Measurements from ENCODE around the gene ZNF423. TPM values are rescaled to one million over a fixed set of nuclear protein-coding genes. Genes with fewer than 3 reads are reported as not detected.
A peak's percentile ranks its signal among the peaks of the same experiment; 100 is the strongest.

The ZNF423 gene
- total RNA-seq, 1 donor from 2014 or later = 19.8 TPM

GRCh38 chr16:49492896-49493626 is 362.9 kb downstream of the ZNF423 start:
- no peaks in the 10 kb centered on the region for H3K9me3 Mint-ChIP-seq
- no peak for DNase-seq (ENCODE audit: low spot score in 2 of 2, unreplicated experiment in 2 of 2)
- no peak overlapping the region for H3K4me3 Mint-ChIP-seq
- no peak for TF ChIP-seq CTCF (IDR thresholded peaks at IDR 0.05; ENCODE audit: unreplicated experiment)
- H3K36me3 Mint-ChIP-seq = peaks cover 2% of the 10 kb centered on the region
- peaks cover 3% of the 10 kb centered on the region for H3K27me3 Mint-ChIP-seq (ENCODE audit: low read depth)
- H3K27ac Mint-ChIP-seq = no peak overlapping the region
- H3K4me1 Mint-ChIP-seq = peaks cover 2% of the 10 kb centered on the region

- Mint-ChIP-seq H3K27ac (no peak overlapping the region), H3K9me3 (no peaks in the 10 kb centered on the region), H3K4me1 (peaks cover 2% of the 10 kb centered on the region), H3K4me3 (peak overlapping the region; percentile 49), H3K27me3 (ENCODE audit: low read depth) (peaks cover 3% of the 10 kb centered on the region), H3K36me3 (peaks cover under 1% of the 10 kb centered on the region)
- DNase-seq (ENCODE audit: low spot score in 2 of 2, unreplicated experiment in 2 of 2) = peak; percentile 41 to 74
- peak; percentile 95 for TF ChIP-seq CTCF (IDR thresholded peaks at IDR 0.05; ENCODE audit: unreplicated experiment)
These were observed 363.8 kb downstream of the ZNF423 start for GRCh38 chr16:49491771-49492761.

- no peak for DNase-seq (ENCODE audit: low spot score in 2 of 2, unreplicated experiment in 2 of 2)
- no peak overlapping the region for H3K27ac Mint-ChIP-seq
- H3K36me3 Mint-ChIP-seq = no peaks in the 10 kb centered on the region
- H3K4me3 Mint-ChIP-seq = no peak overlapping the region
- H3K9me3 Mint-ChIP-seq = no peaks in the 10 kb centered on the region
- peaks cover 3% of the 10 kb centered on the region for H3K27me3 Mint-ChIP-seq (ENCODE audit: low read depth)
- TF ChIP-seq CTCF (IDR thresholded peaks at IDR 0.05; ENCODE audit: unreplicated experiment) = no peak
- peaks cover 2% of the 10 kb centered on the region for H3K4me1 Mint-ChIP-seq
These were observed 364.7 kb downstream of the ZNF423 start for GRCh38 chr16:49491106-49491670.

- H3K4me3 Mint-ChIP-seq = no peak overlapping the region
- peaks cover 3% of the 10 kb centered on the region for H3K27me3 Mint-ChIP-seq (ENCODE audit: low read depth)
- TF ChIP-seq CTCF (IDR thresholded peaks at IDR 0.05; ENCODE audit: unreplicated experiment) = no peak
- no peak for DNase-seq (ENCODE audit: low spot score in 2 of 2, unreplicated experiment in 2 of 2)
- H3K9me3 Mint-ChIP-seq = no peaks in the 10 kb centered on the region
- H3K36me3 Mint-ChIP-seq = no peaks in the 10 kb centered on the region
- H3K27ac Mint-ChIP-seq = no peak overlapping the region
- peaks cover 2% of the 10 kb centered on the region for H3K4me1 Mint-ChIP-seq
These were observed 365.6 kb downstream of the ZNF423 start for GRCh38 chr16:49490321-49490705.

- H3K4me1 Mint-ChIP-seq = peaks cover 2% of the 10 kb centered on the region
- H3K27ac Mint-ChIP-seq = no peak overlapping the region
- no peaks in the 10 kb centered on the region for H3K9me3 Mint-ChIP-seq
- no peak for TF ChIP-seq CTCF (IDR thresholded peaks at IDR 0.05; ENCODE audit: unreplicated experiment)
- H3K36me3 Mint-ChIP-seq = no peaks in the 10 kb centered on the region
- DNase-seq (ENCODE audit: low spot score in 2 of 2, unreplicated experiment in 2 of 2) = no peak
- H3K27me3 Mint-ChIP-seq (ENCODE audit: low read depth) = peaks cover 3% of the 10 kb centered on the region
- no peak overlapping the region for H3K4me3 Mint-ChIP-seq
These were observed 366.1 kb downstream of the ZNF423 start for GRCh38 chr16:49489686-49490320.
